ENCODE results near the gene RAPGEF2.

DNA sequence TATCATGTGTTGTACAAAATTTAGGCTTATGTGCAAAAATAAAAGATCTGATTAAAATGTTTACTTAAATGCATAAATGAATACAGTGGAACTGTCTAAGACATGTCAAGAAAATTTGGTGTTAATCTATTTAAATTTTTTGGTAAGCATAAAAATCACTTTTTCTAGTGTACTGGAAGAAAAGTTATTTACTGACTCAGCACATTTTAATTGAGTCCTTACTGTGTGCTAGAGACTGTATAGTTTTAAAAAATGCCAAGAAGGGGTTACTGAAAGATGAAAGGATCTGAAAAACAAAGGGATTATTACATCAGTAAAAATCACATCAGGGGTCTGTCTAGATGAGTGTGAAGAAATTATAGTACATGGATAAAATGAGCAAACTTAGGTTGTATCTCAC, 60.6 kb downstream of the RAPGEF2 start:
- TF ChIP-seq HDAC6 (IDR thresholded peaks at IDR 0.05; ENCODE audit: unreplicated experiment), result no peak
- no peak for TF ChIP-seq NR2C2 (IDR thresholded peaks at IDR 0.05; ENCODE audit: borderline replicate concordance, control insufficient read depth, insufficient read length, low read depth)
- no peak for TF ChIP-seq EP300 (IDR thresholded peaks at IDR 0.05; ENCODE audit: borderline replicate concordance in 1 of 2, control insufficient read depth in 1 of 2, low read depth in 2 of 2, low read length in 2 of 2)
- TF ChIP-seq NR2F1 (conservative IDR thresholded peaks at IDR 0.05), result no peak
- TF ChIP-seq RBBP5 (conservative IDR thresholded peaks at IDR 0.05), result no peak
- TF ChIP-seq, protein P1, sequence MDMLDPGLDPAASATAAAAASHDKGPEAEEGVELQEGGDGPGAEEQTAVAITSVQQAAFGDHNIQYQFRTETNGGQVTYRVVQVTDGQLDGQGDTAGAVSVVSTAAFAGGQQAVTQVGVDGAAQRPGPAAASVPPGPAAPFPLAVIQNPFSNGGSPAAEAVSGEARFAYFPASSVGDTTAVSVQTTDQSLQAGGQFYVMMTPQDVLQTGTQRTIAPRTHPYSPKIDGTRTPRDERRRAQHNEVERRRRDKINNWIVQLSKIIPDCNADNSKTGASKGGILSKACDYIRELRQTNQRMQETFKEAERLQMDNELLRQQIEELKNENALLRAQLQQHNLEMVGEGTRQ (IDR thresholded peaks at IDR 0.05; ENCODE audit: borderline replicate concordance, low read depth, low read length), result no peak
- no peak for TF ChIP-seq GABPA (IDR thresholded peaks at IDR 0.05; ENCODE audit: low read depth)
